Heart right ventricle (tissue), 16 donors: Measurements from ENCODE around the gene FBXO33. TPM values are rescaled to one million over a fixed set of nuclear protein-coding genes. Genes with fewer than 3 reads are reported as not detected.
"Not testable (repeated sequence)": the region's sequence is repeated elsewhere in the genome, so short reads cannot be mapped to it uniquely, and the experiment has no call there.

ENCODE experiments used
- ATAC-seq, 8 donors: fragments of 200-7000 bp; cut with Tn5 transposase; one replicate each; pipeline ENCODE4 v1.9.1; 2020; ENCODE audit warnings: mild to moderate bottlenecking in 8 of 8, moderate library complexity in 8 of 8, moderate number of reproducible peaks in 1 of 8
- DNase-seq, 2 donors: peaks; one replicate each; pipeline ENCODE4 v3.0.0-alpha.2; 2020
- H3K27ac ChIP-seq, 10 donors: fragments of 200-600 bp; sonication (generic) in 2 of 10; one replicate each; pipeline versions ENCODE4 v1.5.0 to v1.8.0; 2020 to 2022; ENCODE audit warnings: mild to moderate bottlenecking in 3 of 10
- H3K27me3 ChIP-seq, 7 donors: fragments of 200-600 bp; one replicate each; pipeline ENCODE4 v1.8.0; 2021 to 2022; ENCODE audit warnings: mild to moderate bottlenecking in 2 of 7
- H3K36me3 ChIP-seq, 9 donors: fragments of 200-600 bp; sonication (generic) in 1 of 9; one replicate each; pipeline versions ENCODE4 v1.5.0 to v1.8.0; 2020 to 2022; ENCODE audit warnings: mild to moderate bottlenecking in 2 of 9
- H3K4me1 ChIP-seq, 9 donors: fragments of 200-600 bp; sonication (generic) in 1 of 9; one replicate each; pipeline versions ENCODE4 v1.5.0 to v1.8.0; 2020 to 2022; ENCODE audit warnings: mild to moderate bottlenecking in 4 of 9
- H3K4me3 ChIP-seq, 10 donors: fragments of 200-600 bp; sonication (generic) in 2 of 10; one replicate each; pipeline versions ENCODE4 v1.5.0 to v1.8.0; 2020 to 2022; ENCODE audit warnings: mild to moderate bottlenecking in 7 of 10, moderate library complexity in 2 of 10
- H3K9me3 ChIP-seq, 11 donors: fragments of 200-600 bp in 10 of 11; sonication (generic) in 2 of 11; one replicate each; pipeline versions ENCODE4 v1.5.0 to v1.8.0; 2013 to 2022; ENCODE audit warnings: mild to moderate bottlenecking in 2 of 11, control low read depth in 1 of 11, moderate library complexity in 1 of 11
- WGBS, 2 donors: extraction: QIAGEN DNeasy Blood & Tissue Kit; methylation state at CpG; one replicate each; pipeline ENCODE4 v1.1.7; 2013; ENCODE audit warnings: inconsistent platforms in 1 of 2; 5-methylcytosine and 5-hydroxymethylcytosine counted together
- intact Hi-C, 10 donors: fragments of 100-400 bp; cut with DNase I; formaldehyde crosslinking; loops; one replicate each; pipeline versions ENCODE4 v1.11.1 to v1.14.2; 2022
- polyA plus RNA-seq, 2 donors: library from polyadenylated mRNA; stranded (reverse); fragments of 200-250 nt; gene quantifications; one replicate each; pipeline ENCODE4 v1.2.3, GENCODE V29; 2013
- total RNA-seq, 10 donors: library from RNA; stranded (reverse); fragmentation: NEBNext Ultra II Directional in 3 of 10; extraction: Animal tissue kit (Norgen Biotek cat#: 25700) in 3 of 10; gene quantifications; one replicate each; pipeline versions ENCODE4 v1.2.1 to v1.2.4, GENCODE V29; 2021 to 2023
- TF ChIP-seq, protein P1 (sequence below), 9 donors: fragments of 200-600 bp; sonication (generic) in 2 of 9; IDR thresholded peaks; one replicate each; pipeline versions ENCODE4 v1.5.0 to v1.8.0; 2021 to 2022; ENCODE audit warnings: antibody characterized with exemption in 9 of 9, mild to moderate bottlenecking in 5 of 9, moderate library complexity in 1 of 9
- donor health status: Arrhythmogenic right ventricular cardiomyopathy.
- donor health status: ischemic (EF 13 %, LVEDD 7.1; RV severe dilation, severe dysfunction).
- donor health status: healthy with polysubstance abuse.
- donor health status: DM: no; HTN: yes; CAD: no.
- donor health status: DM: no; HTN: no; CAD: no.
- donor health status: ischemic (EF 25% LVEDD 6.9; RV normal size, moderate dysfunction).
- donor health status: ischemic (EF 25% LVEDD 5.7; RV mildly dilated, moderate dysfunction).
- donor health status: healthy.
- donor health status: DM: yes; HTN: yes; CAD: no.
- donor health status: Ischemic cardiomyopathy.
- donor health status: ischemic (EF 35%, LVEDD 5.7; RV mildly dilated, moderate dysfunction).
- donor health status: nonischemic (EF 11% LVEDD 7.7; RV severe dilation, severe dysfunction).
- donor health status: DM: yes; HTN: yes; CAD: no.
- donor health status: PGD.
- donor health status: ischemic (EF 29% LVEDD 5.4; RV normal size, mild dysfunction).
- donor health status: nonischemic (EF 23%, LVEDD 6.1; RV moderate dilation, normal function).

Gene FBXO33
- total and polyA plus RNA-seq, 12 donors: 2.8 to 6.8 (median 4.8) TPM

DNA sequence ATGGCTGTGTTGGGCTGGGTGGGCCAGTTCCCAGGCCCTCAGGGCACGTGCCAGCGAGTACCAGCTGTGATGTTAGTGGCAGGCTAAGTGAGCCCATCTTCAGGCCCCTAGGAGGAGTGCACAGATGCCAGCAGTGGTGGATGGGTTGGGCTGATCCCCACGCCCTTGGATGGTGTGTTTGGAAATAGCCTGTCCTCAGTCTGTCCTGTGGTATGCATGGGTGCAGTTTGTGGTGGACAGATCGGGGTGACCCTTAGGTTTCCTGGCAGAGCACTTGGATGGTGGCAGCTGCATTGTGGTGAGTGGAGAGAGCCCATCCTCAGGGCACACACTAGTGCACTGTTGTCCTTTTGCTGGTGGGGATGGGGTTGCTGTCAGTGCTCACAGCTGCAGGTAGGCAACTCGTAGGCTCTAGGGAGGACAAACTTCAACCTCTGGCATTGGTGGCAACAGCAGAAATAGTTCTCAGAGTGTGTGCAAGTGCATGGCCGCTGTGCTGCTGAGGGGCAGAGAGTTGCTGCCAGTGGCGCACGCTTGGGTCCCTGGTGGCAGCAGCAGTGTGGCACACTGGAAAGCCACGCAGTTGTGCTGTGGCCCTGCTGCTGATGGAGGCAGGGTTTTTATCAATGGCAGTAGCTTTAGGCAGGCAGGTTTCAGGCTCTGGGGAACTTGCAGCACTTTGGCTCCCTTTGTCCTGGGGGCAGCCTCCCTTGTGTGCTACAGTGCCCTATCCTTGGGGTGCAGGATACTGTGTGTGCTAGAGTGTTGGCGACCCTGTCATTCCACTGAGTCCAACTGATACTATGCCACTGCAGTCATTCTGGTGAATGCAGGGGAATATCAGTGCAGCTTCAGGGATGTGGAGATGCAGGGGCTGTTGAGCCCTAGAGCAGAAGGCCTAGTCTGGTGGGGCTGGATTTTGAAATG, 65.5 kb downstream of the FBXO33 start:
- intact Hi-C loops: loop anchor here in 3 of 10 donors (5.0 to 10.0 kb wide), 4 partner anchors 134 to 259 kb away; partner anchors contain the start of genes GEMIN2 (in 1 of the 3) and MIA2 (in 1 of the 3)
- WGBS, 2 donors: 93 to 96% methylated on average over 10 of the region's 10 CpGs
- peak in 4 of 8 donors; percentile 14 to 66 (median 28) for ATAC-seq

DNA sequence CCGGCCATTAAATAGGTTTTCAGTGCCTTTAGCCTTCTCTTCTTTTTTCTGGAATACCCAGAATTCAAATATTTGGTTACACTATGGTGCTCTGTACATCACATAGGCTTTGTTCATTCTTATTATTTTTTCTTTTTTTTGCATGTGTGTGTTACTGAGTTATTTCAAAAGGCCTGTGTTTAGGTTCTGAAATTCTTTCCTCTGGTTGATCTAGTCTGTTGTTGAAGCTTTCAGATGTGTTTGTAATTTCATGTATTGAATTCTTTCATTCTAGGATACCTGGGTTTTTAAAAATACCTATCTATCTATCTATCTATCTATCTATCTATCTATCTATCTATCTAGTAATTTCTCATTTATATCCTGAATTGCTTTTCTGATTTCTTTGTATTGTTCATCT, 66.9 kb downstream of the FBXO33 start:
- Histone ChIP-seq H3K36me3 (peaks cover 0 to 39% (median 14%) of the 10 kb centered on the region in 9 donors), H3K4me1 (peaks cover 0 to 15% (median 8%) of the 10 kb centered on the region in 9 donors), H3K27ac (no peak overlapping the region), H3K4me3 (no peak overlapping the region), H3K9me3 (peaks cover 0 to 39% (median 15%) of the 10 kb centered on the region in 11 donors), H3K27me3 (no peaks in the 10 kb centered on the region)
- 96 to 100% methylated on average over 1 of the region's 1 CpG for WGBS, 2 donors
- intact Hi-C loops: loop anchor here in 3 of 10 donors (5.0 to 10.0 kb wide), 4 partner anchors 133 to 258 kb away; partner anchors contain the start of genes GEMIN2 (in 1 of the 3) and MIA2 (in 1 of the 3)
- TF ChIP-seq, protein P1, sequence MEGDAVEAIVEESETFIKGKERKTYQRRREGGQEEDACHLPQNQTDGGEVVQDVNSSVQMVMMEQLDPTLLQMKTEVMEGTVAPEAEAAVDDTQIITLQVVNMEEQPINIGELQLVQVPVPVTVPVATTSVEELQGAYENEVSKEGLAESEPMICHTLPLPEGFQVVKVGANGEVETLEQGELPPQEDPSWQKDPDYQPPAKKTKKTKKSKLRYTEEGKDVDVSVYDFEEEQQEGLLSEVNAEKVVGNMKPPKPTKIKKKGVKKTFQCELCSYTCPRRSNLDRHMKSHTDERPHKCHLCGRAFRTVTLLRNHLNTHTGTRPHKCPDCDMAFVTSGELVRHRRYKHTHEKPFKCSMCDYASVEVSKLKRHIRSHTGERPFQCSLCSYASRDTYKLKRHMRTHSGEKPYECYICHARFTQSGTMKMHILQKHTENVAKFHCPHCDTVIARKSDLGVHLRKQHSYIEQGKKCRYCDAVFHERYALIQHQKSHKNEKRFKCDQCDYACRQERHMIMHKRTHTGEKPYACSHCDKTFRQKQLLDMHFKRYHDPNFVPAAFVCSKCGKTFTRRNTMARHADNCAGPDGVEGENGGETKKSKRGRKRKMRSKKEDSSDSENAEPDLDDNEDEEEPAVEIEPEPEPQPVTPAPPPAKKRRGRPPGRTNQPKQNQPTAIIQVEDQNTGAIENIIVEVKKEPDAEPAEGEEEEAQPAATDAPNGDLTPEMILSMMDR (IDR thresholded peaks at IDR 0.05): no peak
- DNase-seq: no peak
- ATAC-seq: no peak

More for the DNA sequence above, 65.5 kb downstream of the FBXO33 start:
- no peak overlapping the region for H3K27ac ChIP-seq
- peaks cover 0 to 31% (median 11%) of the 10 kb centered on the region in 9 donors for H3K36me3 ChIP-seq
- DNase-seq: no peak
- peaks cover 0 to 15% (median 8%) of the 10 kb centered on the region in 9 donors for H3K4me1 ChIP-seq
- peaks cover 0 to 32% (median 15%) of the 10 kb centered on the region in 11 donors for H3K9me3 ChIP-seq
- TF ChIP-seq, protein P1 (IDR thresholded peaks at IDR 0.05): no peak
- H3K27me3 ChIP-seq: no peaks in the 10 kb centered on the region
- no peak overlapping the region for H3K4me3 ChIP-seq

DNA sequence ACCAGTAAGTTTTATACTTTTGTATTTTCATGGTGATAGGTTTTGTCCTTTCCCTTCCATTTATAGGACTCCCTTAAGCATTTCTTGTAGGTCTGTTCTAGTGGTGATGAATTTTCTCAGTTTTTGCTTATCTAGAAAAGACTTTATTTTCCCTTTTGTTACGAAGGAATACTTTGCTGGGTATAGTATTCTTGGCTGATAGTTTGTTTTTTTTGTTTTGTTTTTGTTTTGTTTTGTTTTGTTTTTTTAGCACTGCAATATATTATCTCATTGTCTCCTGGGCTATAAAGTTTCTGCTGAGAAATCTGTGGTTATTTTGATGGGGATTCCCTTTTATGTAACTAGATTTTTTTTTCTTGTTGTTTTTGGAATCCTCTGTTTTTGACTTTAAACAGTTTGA, 67.7 kb downstream of the FBXO33 start:
- intact Hi-C loops: loop anchor here in 1 of 10 donors (10.0 kb wide), 1 partner anchor 250 kb away; the partner anchor contains the start of gene GEMIN2
- Histone ChIP-seq H3K27me3 (no peaks in the 10 kb centered on the region), H3K9me3 (peaks cover 0 to 44% (median 15%) of the 10 kb centered on the region in 11 donors), H3K36me3 (peaks cover 0 to 44% (median 8%) of the 10 kb centered on the region in 9 donors), H3K27ac (no peak overlapping the region), H3K4me3 (no peak overlapping the region), H3K4me1 (peaks cover 0 to 15% (median 8%) of the 10 kb centered on the region in 9 donors)
- 92 to 96% methylated on average over 1 of the region's 1 CpG for WGBS, 2 donors
- TF ChIP-seq, protein P1 (IDR thresholded peaks at IDR 0.05): no peak
- ATAC-seq (no peak), DNase-seq (no peak)

DNA sequence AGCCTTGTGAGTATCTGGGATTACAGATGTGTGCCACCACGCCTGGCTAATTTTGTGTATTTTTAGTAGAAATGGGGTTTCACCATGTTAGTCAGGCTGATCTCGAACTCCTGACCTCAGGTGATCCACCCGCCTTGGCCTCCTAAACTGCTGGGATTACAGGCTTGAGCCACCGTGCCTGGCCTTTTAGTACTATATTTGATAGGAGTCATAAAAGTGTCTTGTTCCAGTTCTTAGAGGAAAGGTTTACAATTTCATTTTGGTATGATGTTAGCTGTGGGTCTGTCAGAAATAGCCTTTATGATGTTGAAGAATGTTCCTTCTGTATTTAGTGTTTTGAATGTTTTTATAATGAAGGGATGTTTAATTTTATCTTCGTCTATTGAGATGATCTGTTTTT, 70.7 kb downstream of the FBXO33 start:
- WGBS, 2 donors: 96% methylated on average over 5 of the region's 5 CpGs
- H3K27ac ChIP-seq, H3K4me1 ChIP-seq, H3K27me3 ChIP-seq, H3K4me3 ChIP-seq, DNase-seq, ATAC-seq: not testable (repeated sequence)
- H3K9me3 ChIP-seq: peaks cover 0 to 44% (median 15%) of the 10 kb centered on the region in 11 donors
- H3K36me3 ChIP-seq: peaks cover 0 to 45% (median 8%) of the 10 kb centered on the region in 9 donors
- intact Hi-C loops: loop anchor here in 1 of 10 donors (10.0 kb wide), 1 partner anchor 247 kb away; the partner anchor contains the start of gene GEMIN2
